Measurements from ENCODE around the gene RASGRP4.
"Not testable (repeated sequence)": the region's sequence is repeated elsewhere in the genome, so short reads cannot be mapped to it uniquely, and the experiment has no call there.

RASGRP4 gene

GRCh38 chr19:38445362-38445761 is 19.3 kb upstream of the RASGRP4 start:
- no peak for DNase-seq

GRCh38 chr19:38444026-38444425 is 18.0 kb upstream of the RASGRP4 start:
- DNase-seq, result no peak

GRCh38 chr19:38443458-38443999 is 17.5 kb upstream of the RASGRP4 start:
- DNase-seq, result no peak

GRCh38 chr19:38442736-38443135 is 16.7 kb upstream of the RASGRP4 start:
- DNase-seq, result no peak

- no peak for DNase-seq
Measured at GRCh38 chr19:38441657-38442348, 15.8 kb upstream of the RASGRP4 start.

- no peak for DNase-seq
Measured at GRCh38 chr19:38440592-38440991, 14.6 kb upstream of the RASGRP4 start.

GRCh38 chr19:38437917-38438316 is 11.9 kb upstream of the RASGRP4 start:
- DNase-seq, result no peak

- DNase-seq, result no peak
Measured at GRCh38 chr19:38437295-38437694, 11.3 kb upstream of the RASGRP4 start.

GRCh38 chr19:38434549-38435051 is 8.6 kb upstream of the RASGRP4 start:
- DNase-seq, result no peak

GRCh38 chr19:38433268-38433733 is 7.3 kb upstream of the RASGRP4 start, which contains the start of gene RYR1:
Gene RYR1 (plus strand): TSS chr19:38433691. CDS start chr19:38433830, 139 bp downstream.
- DNase-seq, result no peak

GRCh38 chr19:38430931-38431330 is 4.9 kb upstream of the RASGRP4 start:
- DNase-seq, result no peak

GRCh38 chr19:38429811-38430156 is 3.8 kb upstream of the RASGRP4 start:
- no peak for DNase-seq

GRCh38 chr19:38429055-38429810 is 3.2 kb upstream of the RASGRP4 start:
- no peak for DNase-seq

- not testable (repeated sequence) for DNase-seq
Measured at GRCh38 chr19:38427035-38427677, 1.1 kb upstream of the RASGRP4 start.

- DNase-seq, result no peak
Measured at GRCh38 chr19:38425222-38425809, 703 bp downstream of the RASGRP4 start.

- DNase-seq, result no peak
Measured at GRCh38 chr19:38424272-38424671, 1.7 kb downstream of the RASGRP4 start.

- no peak for DNase-seq
Measured at GRCh38 chr19:38422438-38422837, 3.6 kb downstream of the RASGRP4 start.

GRCh38 chr19:38421856-38422255 is 4.2 kb downstream of the RASGRP4 start:
- DNase-seq, result no peak

GRCh38 chr19:38420935-38421334 is 5.1 kb downstream of the RASGRP4 start:
- no peak for DNase-seq

GRCh38 chr19:38417544-38418506 is 8.2 kb downstream of the RASGRP4 start:
- DNase-seq, result no peak

- no peak for DNase-seq
Measured at GRCh38 chr19:38417146-38417543, 8.9 kb downstream of the RASGRP4 start.

GRCh38 chr19:38413416-38413815 is 12.6 kb downstream of the RASGRP4 start:
- DNase-seq, result no peak

Measured in NCI-H446 treated with DMSO at 0.1 percent for 48 hours (cell line).